Measurements from ENCODE around the gene PODXL2. TPM values are rescaled to one million over a fixed set of nuclear protein-coding genes. Genes with fewer than 3 reads are reported as not detected.
A peak's percentile ranks its signal among the peaks of the same experiment; 100 is the strongest.

PODXL2 gene
- total RNA-seq, 1 donor from 2014 or later: 14.5 TPM

- Mint-ChIP-seq H3K4me1 (ENCODE audit: low read depth, unreplicated experiment) (no peaks in the 10 kb centered on the region), H3K27ac (ENCODE audit: unreplicated experiment) (no peak overlapping the region), H3K9me3 (ENCODE audit: unreplicated experiment) (no peaks in the 10 kb centered on the region), H3K27me3 (ENCODE audit: low read depth, unreplicated experiment) (peaks cover 2% of the 10 kb centered on the region), H3K36me3 (ENCODE audit: low read depth, unreplicated experiment) (peaks cover 12% of the 10 kb centered on the region), H3K4me3 (ENCODE audit: unreplicated experiment) (no peak overlapping the region)
- Histone ChIP-seq H3K4me1 (ENCODE audit: insufficient read depth, low read length) (peaks cover 11% of the 10 kb centered on the region), H3K27ac (ENCODE audit: low read depth, low read length) (no peak overlapping the region), H3K79me2 (ENCODE audit: insufficient read depth, low read length) (no peaks in the 10 kb centered on the region), H3K9ac (ENCODE audit: low read length) (no peak overlapping the region), H3K4me3 (ENCODE audit: insufficient read depth, low read depth, low read length) (no peak overlapping the region), H2AFZ (ENCODE audit: low read depth, low read length) (no peak overlapping the region), H3K4me2 (ENCODE audit: low read length) (no peak overlapping the region), H3K36me3 (ENCODE audit: insufficient read depth, low read length) (no peaks in the 10 kb centered on the region), H3K9me3 (ENCODE audit: insufficient read depth, low read depth, low read length) (no peaks in the 10 kb centered on the region), H3K27me3 (ENCODE audit: insufficient read depth, low read length) (no peaks in the 10 kb centered on the region), H4K20me1 (ENCODE audit: insufficient read depth, low read length) (no peaks in the 10 kb centered on the region)
- FAIRE-seq (no peak), DNase-seq (ENCODE audit: low read depth) (no peak)
- TF ChIP-seq EZH2 (IDR thresholded peaks at IDR 0.05; ENCODE audit: insufficient read depth, low read length): no peak
- TF ChIP-seq CTCF (IDR thresholded peaks at IDR 0.05; ENCODE audit: insufficient read depth, low read depth, low read length): no peak
Measured at GRCh38 chr3:127676456-127676855, 47.5 kb downstream of the PODXL2 start.

- H4K20me1 ChIP-seq (ENCODE audit: insufficient read depth, low read length): no peaks in the 10 kb centered on the region
- no peak overlapping the region for H3K27ac ChIP-seq (ENCODE audit: low read depth, low read length)
- H3K36me3 Mint-ChIP-seq (ENCODE audit: low read depth, unreplicated experiment): peaks cover 12% of the 10 kb centered on the region
- peak overlapping the region; percentile 40 for H3K4me3 Mint-ChIP-seq (ENCODE audit: unreplicated experiment)
- H3K4me1 ChIP-seq (ENCODE audit: insufficient read depth, low read length): peaks cover 10% of the 10 kb centered on the region
- no peaks in the 10 kb centered on the region for H3K9me3 Mint-ChIP-seq (ENCODE audit: unreplicated experiment)
- H3K4me3 ChIP-seq (ENCODE audit: insufficient read depth, low read depth, low read length): no peak overlapping the region
- H3K27me3 ChIP-seq (ENCODE audit: insufficient read depth, low read length): no peaks in the 10 kb centered on the region
- no peak overlapping the region for H3K27ac Mint-ChIP-seq (ENCODE audit: unreplicated experiment)
- no peak overlapping the region for H2AFZ ChIP-seq (ENCODE audit: low read depth, low read length)
- no peaks in the 10 kb centered on the region for H3K9me3 ChIP-seq (ENCODE audit: insufficient read depth, low read depth, low read length)
- no peak overlapping the region for H3K9ac ChIP-seq (ENCODE audit: low read length)
- DNase-seq (ENCODE audit: low read depth) (no peak), FAIRE-seq (no peak)
- H3K36me3 ChIP-seq (ENCODE audit: insufficient read depth, low read length): no peaks in the 10 kb centered on the region
- TF ChIP-seq CTCF (IDR thresholded peaks at IDR 0.05; ENCODE audit: insufficient read depth, low read depth, low read length): no peak
- no peak for TF ChIP-seq EZH2 (IDR thresholded peaks at IDR 0.05; ENCODE audit: insufficient read depth, low read length)
- peaks cover 2% of the 10 kb centered on the region for H3K27me3 Mint-ChIP-seq (ENCODE audit: low read depth, unreplicated experiment)
- H3K4me2 ChIP-seq (ENCODE audit: low read length): no peak overlapping the region
- H3K4me1 Mint-ChIP-seq (ENCODE audit: low read depth, unreplicated experiment): no peaks in the 10 kb centered on the region
- no peaks in the 10 kb centered on the region for H3K79me2 ChIP-seq (ENCODE audit: insufficient read depth, low read length)
Measured at GRCh38 chr3:127676921-127677351, 48.0 kb downstream of the PODXL2 start.

- H3K9ac ChIP-seq (ENCODE audit: low read length): no peak overlapping the region
- H4K20me1 ChIP-seq (ENCODE audit: insufficient read depth, low read length): no peaks in the 10 kb centered on the region
- no peaks in the 10 kb centered on the region for H3K9me3 Mint-ChIP-seq (ENCODE audit: unreplicated experiment)
- no peak overlapping the region for H3K4me2 ChIP-seq (ENCODE audit: low read length)
- no peak overlapping the region for H3K27ac ChIP-seq (ENCODE audit: low read depth, low read length)
- FAIRE-seq (no peak), DNase-seq (ENCODE audit: low read depth) (no peak)
- H3K4me1 ChIP-seq (ENCODE audit: insufficient read depth, low read length): peaks cover 7% of the 10 kb centered on the region
- no peaks in the 10 kb centered on the region for H3K9me3 ChIP-seq (ENCODE audit: insufficient read depth, low read depth, low read length)
- no peaks in the 10 kb centered on the region for H3K4me1 Mint-ChIP-seq (ENCODE audit: low read depth, unreplicated experiment)
- no peak overlapping the region for H2AFZ ChIP-seq (ENCODE audit: low read depth, low read length)
- TF ChIP-seq EZH2 (IDR thresholded peaks at IDR 0.05; ENCODE audit: insufficient read depth, low read length) (no peak), CTCF (IDR thresholded peaks at IDR 0.05; ENCODE audit: insufficient read depth, low read depth, low read length) (no peak)
- H3K27me3 ChIP-seq (ENCODE audit: insufficient read depth, low read length): no peaks in the 10 kb centered on the region
- no peak overlapping the region for H3K4me3 Mint-ChIP-seq (ENCODE audit: unreplicated experiment)
- no peaks in the 10 kb centered on the region for H3K79me2 ChIP-seq (ENCODE audit: insufficient read depth, low read length)
- H3K4me3 ChIP-seq (ENCODE audit: insufficient read depth, low read depth, low read length): no peak overlapping the region
- no peaks in the 10 kb centered on the region for H3K36me3 ChIP-seq (ENCODE audit: insufficient read depth, low read length)
- peaks cover 12% of the 10 kb centered on the region for H3K36me3 Mint-ChIP-seq (ENCODE audit: low read depth, unreplicated experiment)
- peaks cover 2% of the 10 kb centered on the region for H3K27me3 Mint-ChIP-seq (ENCODE audit: low read depth, unreplicated experiment)
- H3K27ac Mint-ChIP-seq (ENCODE audit: unreplicated experiment): no peak overlapping the region
Measured at GRCh38 chr3:127677541-127678314, 48.7 kb downstream of the PODXL2 start.

Measured in astrocyte (in vitro differentiated cells and primary cell).